GM19328 (cell line): ENCODE measurements around the gene CHST15.
"Not testable (repeated sequence)": the region's sequence is repeated elsewhere in the genome, so short reads cannot be mapped to it uniquely, and the experiment has no call there.

Source experiments
- ATAC-seq: cut with Tn5 transposase; IDR thresholded peaks from one replicate; pipeline ENCODE4 v1.9.1; 2021; ENCODE audit warnings: mild to moderate bottlenecking, moderate library complexity; ENCODE audit not compliant: unreplicated experiment

CHST15 gene

DNA sequence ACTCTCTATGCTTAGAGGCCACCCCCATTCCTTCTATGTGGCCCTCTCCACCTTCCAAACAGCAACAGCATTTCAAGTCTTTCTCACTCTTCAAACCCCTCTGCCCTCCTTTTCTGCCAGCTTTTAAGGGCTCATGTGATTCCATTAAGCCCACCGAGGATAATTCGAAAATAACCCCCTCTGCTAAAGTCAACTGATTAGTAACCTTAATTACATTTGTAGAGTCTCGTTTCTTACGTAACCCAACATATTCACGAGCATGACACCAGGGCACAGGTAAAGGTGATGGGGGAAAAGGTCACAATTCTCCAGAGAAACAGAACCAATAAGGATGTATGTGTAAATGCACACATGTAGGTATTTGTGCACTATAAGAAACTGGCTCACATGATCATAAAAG is 6.7 kb upstream of the CHST15 start:
- no peak for ATAC-seq

DNA sequence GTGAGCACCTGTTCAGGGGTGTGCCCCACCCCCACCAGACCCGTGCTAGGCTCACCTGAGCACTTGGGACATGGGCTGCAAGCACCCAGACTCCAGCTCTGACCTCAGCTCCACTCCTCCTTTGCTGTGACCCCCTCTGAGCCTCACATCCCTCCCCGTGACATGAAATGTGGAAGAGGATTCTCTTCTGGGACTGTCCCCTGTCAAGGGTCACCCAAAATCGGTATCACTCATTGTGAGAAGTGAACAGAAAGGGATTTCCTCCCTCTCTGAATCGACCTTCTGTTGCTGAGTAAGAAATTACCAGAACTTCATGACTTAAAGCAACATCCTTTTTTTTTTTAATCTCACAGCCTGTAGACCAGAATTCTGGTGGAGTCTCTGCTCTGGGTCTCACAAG is 6.2 kb upstream of the CHST15 start:
- no peak for ATAC-seq

DNA sequence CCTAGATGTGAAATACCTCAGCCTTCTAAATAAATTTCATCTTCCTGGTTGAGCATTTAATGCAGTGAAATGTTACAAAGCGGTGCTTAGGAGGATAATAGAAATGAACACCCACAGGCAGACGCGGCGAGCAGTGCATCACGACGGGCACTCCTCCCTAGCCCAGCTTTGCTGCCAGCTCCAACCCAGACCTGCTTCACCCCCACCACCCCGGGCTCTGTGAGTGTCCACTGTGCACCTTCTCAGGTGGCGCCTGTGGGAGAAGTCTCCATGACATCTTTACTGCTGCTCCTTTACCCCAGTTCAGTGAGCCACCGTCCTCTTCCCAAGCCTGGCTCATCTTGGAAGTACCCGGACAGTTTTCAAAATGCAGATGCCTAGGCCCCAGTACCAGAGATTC is 5.2 kb upstream of the CHST15 start:
- no peak for ATAC-seq

DNA sequence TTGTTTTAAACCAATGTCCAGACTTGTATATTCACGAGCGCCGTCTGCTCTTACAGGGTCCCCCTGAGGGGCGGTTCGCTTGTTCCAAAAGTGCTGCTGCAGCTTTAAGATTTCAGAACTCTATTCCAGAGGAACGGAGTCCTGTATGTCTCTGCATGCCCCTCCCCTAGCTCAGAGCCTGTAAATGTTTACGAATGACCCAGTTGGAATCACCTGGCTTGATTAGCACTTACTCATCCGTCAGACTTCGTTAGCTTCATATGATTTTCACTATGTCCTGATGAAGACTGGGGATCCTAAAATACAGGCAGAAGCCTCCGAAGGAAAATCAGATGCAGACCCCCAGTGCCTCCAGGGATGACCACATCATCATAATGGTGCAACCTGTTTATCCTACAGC is 4.5 kb upstream of the CHST15 start:
- ATAC-seq: no peak

DNA sequence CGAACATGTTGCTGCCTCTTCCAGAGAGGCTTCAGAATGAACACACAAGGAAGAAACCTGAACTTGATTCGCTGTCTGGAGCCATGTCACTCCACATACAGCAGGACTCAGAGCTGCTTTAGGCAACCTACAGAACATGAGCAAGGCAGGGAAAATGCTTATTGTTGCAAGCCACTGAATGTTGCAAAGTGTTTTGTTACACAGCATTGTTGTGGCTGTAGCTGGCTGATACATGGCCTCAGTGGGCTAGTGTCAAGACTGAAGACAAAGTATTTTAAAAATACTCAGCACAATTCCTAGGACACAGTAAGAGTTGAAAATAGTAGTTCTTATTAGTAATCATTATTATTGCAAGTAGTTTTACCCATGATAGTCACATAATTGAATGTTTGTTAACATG is 3.1 kb upstream of the CHST15 start:
- no peak for ATAC-seq

DNA sequence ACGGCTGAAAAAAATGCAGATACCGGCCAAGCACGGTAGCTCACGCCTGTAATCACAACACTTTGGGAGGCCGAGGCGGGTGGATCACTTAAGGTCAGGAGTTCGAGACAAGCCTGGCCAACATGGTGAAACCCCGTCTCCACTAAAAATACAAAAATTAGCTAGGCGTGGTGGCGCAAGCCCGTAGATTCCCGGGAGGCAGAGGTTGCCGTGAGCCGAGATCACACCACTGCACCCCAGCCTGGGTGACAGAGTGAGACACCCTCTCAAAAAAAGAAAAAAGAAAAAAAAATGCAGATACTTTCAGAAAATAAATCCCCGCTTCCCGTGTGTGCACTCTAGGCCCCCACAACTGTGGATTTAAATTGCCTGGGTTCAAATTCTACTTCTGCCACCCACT is 2.4 kb upstream of the CHST15 start:
- ATAC-seq: not testable (repeated sequence)

DNA sequence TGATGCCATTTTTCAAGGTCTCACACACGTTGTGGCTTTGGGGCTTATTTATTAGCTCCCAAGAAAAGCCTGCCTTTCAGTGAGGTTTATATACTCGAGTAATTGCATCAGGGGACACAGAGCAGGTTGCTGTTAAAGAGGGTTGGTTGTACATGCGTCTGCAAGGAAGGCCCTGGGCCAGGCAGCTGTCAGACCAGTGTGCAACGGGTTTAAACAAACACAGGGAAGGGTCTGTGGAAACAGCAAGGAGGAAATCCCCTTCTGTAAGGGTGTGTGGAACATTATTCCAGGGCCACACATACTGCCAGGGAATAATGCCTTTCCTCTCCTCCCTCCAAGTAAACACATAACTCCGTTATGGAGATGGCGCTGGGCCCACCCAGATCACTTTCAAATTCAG is 1.7 kb upstream of the CHST15 start:
- ATAC-seq: no peak

DNA sequence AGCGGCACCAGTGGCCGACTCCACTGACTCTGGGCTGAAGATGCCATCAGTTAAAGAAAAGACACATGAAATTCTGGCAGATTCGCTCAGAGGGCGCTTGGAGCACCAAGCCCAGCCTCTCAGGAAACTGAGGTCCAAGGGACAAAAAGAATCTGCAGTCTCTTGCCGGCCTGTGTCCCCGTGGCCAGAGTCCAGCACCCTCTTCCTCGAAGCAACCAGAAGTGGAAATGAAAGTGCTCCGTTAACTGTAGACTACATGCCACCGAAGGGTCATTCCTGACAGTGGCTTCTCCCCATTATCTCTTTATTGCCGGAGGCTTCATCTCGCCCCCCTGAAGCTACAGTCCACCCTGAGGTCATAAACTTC is 1.0 kb upstream of the CHST15 start:
- no peak for ATAC-seq

DNA sequence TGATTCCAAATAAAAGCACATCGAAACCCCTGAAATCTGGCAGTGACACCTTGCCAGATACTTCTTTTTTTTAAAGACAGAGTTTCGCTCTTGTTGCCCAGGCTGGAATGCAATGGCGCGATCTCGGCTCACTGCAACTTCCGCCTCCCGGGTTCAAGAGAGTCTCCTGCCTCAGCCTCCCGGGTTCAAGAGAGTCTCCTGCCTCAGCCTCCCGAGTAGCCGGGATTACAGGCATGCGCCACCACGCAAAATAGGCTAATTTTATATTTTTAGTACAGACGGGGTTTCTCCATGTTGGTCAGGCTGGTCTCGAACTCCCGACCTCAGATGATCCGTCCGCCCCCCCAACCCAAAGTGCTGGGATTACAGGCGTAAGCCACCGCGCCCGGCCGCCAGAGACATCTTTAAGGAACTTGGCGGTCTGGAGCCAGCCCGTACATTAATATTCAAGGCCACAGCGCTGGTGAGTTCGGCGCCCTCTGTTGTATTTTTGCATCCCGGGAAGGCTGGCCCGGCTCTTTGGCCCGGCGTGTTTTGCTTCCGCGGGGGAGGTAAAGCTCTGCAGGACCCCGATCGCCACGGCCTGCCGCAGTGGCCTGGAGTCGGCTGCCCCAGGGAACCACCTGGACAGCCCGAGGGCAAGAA is 498 bp upstream of the CHST15 start:
- not testable (repeated sequence) for ATAC-seq

DNA sequence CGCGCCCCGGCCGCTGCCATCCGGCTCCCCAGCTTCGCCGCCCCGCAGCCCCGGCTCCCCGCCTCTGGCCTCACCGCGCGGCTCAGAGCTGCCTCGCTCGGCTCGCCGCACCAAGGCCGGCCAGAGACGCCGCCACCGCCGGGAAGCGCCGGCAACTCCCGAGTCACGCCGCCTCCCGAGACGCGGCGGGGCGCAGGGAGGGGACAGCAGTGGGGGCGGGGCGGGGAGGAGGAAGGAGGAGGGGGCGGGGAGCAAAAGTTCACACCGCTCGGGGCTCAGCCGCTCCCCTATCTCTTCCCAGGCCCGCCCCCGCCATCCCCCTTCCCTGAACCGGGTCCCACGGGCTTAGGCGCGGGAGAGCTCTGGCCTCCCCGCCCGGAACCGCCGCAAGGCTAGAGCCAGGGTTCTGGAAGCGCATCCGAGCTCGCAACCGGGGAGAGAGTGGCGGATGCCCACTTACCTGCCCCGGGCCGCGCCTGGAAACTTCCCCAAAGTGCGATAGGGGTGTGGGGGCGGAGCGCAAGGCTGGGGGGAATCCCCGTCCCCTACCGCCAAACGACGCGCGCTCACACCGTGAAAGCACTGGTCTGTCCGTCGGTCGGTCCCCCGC is 1.0 kb downstream of the CHST15 start:
- ATAC-seq: no peak

DNA sequence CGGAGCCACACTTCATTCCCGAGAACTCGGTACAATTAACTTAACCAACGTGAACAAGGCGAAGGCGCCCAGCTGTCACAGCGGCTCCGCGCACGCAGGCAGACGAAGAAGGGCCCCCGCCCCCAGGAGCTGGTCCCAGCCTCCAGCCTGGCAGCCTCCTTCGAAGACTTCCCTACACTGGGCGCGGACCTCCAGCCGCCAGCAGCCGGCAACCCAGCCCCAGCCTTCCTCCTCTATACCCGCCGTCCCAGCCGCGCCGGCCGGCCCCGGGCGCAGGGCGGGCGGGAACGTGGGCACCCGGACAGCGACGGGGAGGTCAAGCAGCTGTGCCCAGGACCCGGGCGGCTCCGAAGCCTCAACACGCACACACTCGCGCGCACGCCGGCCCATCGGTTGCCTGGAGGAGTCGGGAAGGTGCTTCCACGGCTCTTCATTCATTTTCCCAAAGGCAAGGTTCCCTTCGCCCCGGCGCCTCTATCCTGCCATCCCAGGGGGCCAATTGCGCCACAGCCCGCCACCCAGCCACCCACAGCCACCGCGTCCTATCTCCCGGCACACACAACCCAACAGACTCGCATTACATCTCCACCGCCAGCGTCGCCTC is 1.6 kb downstream of the CHST15 start:
- ATAC-seq: no peak

DNA sequence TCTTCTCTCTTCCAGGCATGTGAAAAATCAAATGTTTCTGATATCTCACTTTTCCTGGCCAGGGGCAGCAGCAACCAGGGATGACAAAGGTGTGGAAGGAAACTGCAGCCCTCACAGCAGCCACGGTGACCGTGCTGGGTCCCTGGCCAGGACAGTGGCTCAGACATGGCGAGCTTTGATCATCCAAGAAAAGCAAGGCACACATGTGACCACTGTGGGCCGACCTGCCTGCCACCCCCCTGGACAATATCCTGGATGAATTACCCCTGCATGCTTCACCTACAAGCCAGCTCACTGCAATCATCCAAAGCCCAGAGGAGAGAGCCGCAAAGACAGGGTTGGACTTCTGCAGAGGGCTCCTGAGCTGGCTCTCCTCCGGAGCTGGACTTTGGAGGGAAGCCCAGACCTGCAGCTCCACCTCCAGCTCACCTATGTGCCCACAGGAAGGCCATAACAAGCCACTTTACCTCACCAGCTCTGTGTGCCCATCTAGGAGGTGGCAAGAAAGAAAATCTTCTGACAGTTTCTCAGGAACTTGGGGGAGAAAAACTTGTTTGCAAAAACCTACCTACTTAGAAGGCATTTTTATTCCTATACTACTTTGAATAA is 2.7 kb downstream of the CHST15 start:
- no peak for ATAC-seq

DNA sequence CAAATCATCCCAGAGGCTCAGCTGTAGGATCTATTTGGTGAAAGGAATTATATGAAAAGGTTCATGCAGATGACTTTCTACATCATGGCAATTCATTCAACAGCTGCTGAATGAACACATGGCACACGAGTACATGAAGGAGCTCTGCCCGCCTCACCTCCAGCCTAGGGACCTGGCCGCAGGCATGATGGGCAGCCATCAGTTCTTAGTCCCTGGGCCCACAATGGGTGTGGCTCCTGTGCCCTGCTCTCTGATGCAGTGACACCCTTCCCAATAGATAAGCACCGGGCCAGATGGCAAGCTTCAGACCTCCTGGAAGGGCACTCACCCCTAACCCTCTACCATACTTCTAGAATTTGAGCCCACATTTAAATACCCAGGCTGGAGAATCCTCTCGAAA is 3.5 kb downstream of the CHST15 start:
- no peak for ATAC-seq

DNA sequence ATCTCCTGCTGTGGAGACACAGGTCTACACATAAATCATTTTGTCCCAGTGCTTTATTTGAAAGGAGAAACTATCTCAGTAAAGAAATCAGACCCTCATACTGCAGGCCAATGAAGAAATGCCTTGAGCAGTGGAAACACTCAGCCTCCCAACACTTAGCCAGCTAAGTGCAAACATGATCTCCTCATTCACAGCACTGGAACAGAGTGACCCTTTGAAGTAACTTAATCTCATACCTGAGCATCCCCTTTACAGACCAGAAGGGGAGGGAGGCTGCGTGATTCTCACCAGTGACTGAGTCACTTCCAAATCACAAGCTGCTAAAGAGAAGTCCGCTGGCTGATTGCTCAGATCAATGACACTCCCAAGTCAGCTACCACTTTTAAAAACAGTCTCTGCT is 4.5 kb downstream of the CHST15 start:
- no peak for ATAC-seq

DNA sequence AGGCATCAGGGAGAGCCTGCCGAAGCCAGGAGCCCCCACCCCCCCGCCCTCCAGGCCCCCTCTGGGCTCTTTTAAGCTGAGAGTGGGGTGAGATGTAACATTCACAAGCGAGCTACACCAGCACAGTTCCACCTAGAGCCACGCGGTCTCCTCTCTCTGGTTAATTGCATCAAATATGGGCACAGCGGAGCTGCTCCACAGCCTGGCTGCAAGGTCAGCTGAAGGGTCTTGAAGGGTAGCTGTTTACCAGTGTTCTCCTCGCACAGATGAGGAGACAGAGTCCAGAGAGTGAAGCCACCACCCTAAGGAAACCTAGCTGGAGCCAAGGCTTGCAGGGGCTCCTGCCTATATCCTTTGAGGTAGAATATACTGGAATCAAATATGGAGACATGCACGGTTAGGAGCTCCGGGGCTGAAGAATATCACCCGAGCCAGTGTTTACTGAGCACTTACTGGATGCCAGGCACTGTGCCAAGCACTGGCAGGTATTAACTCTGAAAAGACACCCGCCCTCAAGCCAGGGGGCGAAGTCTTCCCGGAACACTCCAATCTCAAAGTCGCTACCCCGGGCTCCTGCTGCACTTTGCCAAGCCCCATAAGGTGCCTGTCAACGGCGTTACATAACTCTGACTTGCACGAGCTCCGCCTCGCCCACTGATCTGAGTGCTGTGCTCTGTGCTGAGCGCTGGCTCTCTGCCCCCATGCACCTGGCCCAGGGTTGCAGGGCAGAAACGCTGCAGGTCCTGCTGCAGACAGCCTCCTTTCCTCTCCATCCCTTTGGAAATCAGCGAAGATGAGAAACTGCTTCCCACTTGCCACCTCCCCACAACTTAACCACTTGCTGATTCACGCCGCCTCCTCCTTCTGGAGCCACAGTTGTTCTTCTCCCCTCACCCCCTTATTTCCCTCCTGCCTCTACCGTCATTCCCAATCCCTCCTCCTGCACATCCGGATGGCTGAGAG is 5.4 kb downstream of the CHST15 start:
- no peak for ATAC-seq

DNA sequence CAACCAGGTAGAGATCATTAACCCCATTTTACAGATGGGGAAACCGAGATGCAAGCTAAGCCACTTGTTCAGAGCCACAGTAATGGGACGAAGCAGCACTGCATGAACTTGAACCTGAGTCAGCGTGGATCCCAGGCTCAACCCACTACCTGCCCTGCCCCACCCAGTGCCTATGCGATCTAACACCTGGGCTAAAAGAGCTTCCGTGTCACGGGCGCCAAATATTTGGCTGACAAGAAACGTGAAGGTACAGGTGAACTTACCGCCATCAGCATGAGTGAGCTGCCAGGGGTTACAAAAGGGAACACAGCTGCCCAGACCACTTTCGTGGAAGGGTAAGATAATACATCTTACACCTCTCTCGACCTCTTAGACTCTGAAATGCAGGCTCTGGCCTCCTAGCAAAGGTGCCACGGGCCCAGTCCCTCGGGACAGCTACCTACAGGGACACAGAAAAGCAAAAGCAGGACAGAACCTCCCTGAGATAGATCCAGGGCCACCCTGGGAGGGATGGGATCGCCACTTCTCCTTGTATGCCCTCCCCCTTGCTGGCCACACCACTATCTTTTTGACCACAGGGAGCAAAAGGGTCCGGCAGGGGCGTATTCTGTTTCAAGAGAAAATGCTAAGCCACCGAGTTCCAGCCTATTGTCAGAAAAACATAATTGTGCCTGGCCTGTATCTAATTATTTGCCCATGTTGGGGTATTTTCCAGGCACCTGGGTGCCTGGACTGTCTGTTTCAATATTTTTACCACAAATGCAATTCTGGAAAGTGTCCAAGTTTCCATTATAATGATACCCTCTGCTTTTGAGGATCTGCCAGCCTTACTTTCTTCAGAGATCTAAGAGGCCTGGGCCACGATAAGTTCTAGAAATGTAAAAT is 6.4 kb downstream of the CHST15 start:
- ATAC-seq: no peak

DNA sequence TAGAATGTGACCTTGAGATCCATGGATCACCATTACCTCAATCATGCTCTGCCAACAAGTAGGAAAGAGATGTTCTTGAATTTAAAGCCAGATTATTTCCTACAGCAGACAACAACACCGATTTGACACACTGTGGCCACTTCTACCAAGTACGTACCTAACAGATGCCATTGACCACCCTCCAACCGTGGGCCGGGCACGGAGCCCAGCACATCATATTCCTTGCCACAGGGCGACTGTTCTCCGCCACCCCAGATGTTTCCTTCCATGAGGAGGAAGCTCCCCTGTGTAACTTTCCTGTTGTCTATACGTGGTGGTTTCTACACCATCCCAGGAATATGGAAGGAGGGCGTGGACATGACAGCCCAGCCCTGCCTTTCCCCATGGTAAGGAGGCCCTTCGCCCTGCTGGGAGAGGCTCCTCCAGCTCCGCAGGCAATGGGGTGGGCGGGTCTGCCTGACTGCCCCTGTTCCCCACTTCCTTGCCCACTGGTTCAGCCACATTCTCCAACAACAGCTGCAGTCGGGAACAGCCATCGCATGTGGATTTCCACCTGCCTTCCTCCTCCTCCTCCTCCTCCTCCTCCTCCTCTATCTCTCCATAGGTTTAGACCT is 7.2 kb downstream of the CHST15 start:
- no peak for ATAC-seq

DNA sequence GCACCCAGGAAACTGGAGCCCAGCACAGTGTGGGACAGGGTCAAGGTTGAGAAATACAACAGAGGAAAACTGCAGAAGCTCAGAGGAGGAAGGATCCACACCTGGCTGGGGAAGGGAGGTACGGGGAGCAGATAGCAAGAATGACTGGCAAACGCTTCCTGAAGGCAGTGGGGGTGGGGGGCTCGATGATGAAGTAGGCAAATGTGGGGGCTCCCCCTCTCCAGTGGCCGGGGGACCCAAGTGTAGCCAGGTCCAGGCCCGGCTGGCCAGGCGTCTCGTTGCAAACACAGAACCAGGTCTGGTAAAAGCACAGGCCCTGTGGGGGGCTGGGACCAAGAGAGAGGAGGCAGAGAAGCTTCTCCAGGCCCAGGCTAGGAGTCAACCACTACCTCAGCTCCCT is 7.7 kb downstream of the CHST15 start:
- ATAC-seq: no peak

DNA sequence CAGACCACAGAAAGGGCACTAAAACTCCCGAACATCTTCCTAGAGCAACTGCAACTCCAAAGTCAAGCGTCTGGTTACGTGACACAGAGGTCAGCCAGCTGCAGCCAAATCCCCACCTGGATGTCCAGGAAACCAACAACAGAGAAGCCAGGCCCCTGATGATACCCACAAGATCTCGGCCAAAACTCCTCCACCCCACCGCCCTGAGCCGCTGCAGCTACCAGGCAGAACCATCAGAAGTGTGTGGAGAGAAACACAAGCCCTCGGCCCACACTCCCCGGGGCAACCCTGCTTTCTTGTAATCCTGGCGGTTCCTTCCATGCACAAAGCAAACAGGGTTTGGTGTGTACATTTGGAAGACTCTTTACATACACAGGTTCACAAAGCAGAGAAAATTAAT is 8.7 kb downstream of the CHST15 start:
- no peak for ATAC-seq
